Astrocyte of the hippocampus (primary cell): Measurements from ENCODE around the gene PLCB1.
"Not testable (repeated sequence)": the region's sequence is repeated elsewhere in the genome, so short reads cannot be mapped to it uniquely, and the experiment has no call there.

ENCODE experiments used
- DNase-seq: peaks from one replicate; pipeline ENCODE4 v3.0.0; 2011; ENCODE audit warnings: low read depth, low spot score

PLCB1 gene

DNA sequence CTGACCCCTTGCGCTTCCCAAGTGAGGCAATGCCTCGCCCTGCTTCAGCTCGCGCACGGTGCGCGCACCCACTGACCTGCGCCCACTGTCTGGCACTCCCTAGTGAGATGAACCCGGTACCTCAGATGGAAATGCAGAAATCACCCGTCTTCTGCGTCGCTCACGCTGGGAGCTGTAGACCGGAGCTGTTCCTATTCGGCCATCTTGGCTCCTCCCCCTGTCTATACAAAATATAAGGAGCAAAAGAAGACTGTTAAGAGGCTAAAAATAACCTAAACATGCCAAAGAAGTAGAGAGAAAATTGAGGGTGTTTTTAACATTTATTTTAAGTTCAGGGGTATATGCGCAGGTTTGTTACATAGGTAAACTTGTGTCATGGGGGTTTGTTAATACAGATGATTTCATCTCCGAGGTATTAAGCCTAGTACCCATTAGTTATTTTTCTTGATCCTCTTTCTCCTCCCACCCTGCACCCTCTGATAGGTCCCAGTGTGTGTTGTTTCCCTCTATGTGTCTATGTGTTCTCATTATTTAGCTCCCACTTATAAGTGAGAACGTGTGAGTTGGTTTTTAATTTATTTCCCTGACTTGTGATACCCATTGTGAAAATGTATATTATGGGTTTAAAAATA, 469.0 kb downstream of the PLCB1 start:
- not testable (repeated sequence) for DNase-seq

DNA sequence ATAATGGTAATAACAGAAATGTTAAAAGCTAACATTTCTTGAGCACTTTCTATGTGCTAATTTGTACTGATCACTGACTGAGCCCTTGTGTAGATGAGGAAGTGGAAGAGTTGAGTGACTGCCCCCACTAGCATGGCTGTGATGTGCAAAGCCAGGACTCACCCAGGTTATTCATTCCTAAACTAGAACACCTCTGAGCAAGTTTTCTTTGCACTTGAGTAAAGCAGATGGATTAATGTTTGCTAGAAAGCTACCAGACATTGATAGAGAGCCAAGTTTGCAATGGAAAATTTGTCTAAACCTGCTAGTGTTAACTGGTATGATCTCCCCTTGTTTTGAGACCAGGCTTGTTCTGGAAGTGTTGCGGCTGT, 469.5 kb downstream of the PLCB1 start:
- no peak for DNase-seq

DNA sequence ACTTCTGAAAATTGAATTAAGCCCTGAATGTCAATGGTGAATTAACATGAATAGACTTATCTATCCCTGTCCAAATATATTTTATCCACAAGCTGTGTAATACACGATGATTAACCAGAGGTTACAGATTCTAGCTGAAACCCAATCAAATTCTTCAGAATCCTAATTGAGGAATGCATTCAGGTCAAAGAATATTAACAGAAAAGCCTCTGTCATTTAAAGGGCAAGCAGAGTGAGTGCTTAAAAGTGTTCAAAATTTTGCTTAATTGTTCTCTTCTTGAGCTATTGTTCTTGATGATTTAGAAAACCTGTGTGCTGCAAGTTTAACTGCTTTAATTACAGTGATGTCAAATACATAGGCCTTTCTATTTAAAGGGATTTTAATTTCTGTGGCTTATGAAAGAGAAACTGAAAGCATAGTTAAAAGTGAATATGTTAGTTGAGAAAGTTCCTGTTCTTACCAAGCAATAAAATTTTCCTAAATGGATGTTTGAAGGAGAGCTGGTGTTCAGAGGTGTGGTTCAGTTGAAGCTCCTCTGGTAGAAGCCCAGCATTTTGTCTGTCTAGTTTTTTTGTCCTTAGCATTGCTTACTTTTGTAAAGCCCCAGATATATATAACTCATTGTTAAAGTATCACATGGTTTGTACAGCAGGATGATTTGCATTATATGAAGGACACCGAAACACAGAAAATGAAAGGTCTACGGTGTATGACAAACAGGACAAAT, 470.5 kb downstream of the PLCB1 start:
- DNase-seq = no peak

DNA sequence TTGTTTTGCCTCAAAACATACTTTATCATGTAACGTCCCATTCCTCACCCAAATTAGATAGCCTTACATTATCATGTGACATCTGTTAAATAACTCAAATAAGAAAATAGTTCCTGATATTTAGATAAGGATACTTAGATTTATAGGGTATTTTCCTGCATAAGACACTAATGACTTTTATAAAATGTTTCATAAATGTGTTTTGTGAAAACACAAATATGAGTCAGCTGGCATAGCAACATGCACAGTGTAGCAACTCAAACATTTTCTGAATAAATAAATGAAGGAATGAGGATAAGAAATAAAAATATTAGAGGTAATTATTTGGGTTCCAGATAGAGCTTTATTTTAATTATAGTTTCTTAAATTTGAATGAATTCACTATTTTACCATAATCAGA, 476.4 kb downstream of the PLCB1 start:
- no peak for DNase-seq

DNA sequence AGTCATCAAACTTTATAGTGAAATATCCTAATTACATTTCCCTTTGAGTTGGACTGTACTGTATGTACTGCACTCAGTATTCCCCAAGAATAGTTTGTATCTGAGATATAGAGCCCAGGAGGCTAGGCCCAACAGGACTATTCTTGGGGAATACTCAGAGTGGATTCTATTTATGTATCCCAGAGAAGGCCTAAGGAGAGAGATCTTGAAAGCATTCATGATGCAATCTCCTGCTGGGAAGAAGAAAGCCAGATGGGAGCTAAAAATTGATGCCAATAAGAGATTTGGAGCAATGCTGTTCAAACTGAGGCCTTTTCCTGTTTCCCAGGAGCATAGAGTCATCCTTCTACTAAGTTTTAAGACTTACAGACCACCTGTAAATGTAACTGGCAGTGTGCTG, 484.7 kb downstream of the PLCB1 start:
- no peak for DNase-seq

DNA sequence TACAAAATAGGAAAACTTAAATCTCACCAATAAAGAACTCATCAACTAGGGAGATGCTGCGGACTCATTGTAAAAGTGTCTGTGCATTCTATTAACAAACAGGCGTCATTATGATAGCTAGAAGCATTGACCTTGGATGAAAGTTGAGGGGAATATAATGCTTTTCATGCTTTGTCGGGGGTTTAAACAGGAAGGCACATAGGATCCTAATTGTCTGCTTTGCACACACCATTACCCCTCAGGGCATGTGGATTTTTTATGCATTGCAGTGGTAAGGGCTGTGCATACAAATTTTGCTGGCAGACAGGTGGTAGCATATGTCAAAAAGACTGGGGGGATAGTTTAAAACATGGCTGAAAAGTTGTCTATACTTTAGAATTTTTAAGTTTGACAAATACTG, 488.9 kb downstream of the PLCB1 start:
- DNase-seq = no peak

DNA sequence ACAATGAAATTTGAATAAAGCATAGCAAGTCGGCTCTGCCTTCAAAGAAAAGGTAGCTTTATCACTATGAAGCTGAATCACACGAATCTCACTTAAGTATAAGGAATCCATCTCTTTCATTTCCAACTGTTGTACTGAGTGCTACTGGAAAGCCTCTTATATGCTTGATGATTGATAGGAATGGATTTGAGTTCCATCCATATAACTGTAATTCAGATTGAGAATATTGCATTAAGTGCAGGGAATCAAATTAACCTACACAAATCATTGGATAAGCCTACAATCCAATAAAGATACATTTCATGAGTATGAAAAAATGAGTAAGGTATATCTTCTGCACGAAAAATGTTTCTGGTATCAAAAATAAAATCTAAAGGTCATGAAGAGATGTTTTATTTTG, 492.0 kb downstream of the PLCB1 start:
- DNase-seq = no peak

DNA sequence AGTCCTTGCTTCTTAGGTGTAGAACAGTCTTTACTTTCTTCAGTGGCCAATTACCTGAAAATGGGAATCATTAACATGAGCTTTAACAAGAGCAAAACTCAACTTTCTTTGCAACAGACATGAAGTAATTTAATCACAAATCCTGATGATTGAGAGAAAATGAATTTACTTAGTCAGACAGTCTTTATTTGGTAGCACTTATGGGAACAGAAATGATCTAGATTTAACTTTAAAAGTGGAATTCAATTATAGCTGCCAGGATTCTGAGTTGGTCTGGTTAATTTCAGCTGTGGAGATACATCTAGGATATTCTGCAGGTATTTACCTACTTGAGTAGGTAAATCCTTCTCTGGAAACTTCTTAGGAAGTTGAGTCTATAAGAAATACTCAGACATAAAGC, 492.6 kb downstream of the PLCB1 start:
- DNase-seq = no peak

DNA sequence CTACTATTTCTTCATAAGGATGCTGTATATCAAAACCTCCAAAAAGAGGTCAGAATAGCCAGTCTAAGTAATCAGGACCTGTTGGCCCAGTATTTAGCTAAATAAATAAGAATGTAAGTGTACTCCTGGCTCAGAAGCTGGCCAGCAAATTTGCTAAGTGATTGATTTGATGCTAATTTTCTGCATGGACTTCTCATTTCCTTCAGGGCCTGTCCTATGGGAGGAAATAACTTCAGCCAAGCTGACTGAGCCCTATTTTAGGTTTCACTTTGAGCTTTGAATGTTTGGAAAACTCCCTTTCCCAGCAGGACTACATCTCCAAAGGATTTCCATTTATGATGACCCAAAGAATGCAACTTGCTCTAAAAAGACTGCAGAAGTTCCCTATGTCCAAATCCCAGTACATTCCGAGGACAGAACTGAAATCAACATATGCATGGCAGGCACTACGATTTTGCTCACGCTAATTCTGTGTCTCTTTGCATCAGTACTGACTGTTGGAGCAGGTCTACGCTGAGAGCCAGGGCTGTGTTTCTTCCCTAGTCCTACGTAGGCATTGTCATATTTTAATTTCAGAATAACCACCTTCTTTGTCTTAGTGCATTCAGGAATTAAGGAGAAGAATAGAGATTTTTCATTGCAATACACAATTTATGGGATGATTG, 495.4 kb downstream of the PLCB1 start:
- no peak for DNase-seq

DNA sequence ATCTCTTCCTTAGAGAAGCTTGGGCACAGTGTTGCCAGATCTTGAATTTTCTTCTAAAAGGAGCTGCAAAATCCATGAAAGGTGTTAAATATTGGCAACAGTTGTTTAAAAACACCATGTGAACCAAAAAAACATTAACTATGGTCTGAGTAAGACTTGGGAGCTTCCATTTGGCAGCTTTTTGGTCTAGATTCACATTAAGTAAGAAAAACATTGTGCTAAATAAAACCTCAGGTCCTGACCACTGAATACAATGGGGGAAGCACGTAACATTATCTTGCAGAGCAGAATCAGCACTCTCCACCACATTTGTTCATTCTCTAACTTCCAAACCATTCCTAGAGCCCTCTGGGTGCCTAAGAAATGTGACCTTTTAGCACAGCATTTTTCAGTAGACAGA, 499.2 kb downstream of the PLCB1 start:
- peak; percentile 17 for DNase-seq

DNA sequence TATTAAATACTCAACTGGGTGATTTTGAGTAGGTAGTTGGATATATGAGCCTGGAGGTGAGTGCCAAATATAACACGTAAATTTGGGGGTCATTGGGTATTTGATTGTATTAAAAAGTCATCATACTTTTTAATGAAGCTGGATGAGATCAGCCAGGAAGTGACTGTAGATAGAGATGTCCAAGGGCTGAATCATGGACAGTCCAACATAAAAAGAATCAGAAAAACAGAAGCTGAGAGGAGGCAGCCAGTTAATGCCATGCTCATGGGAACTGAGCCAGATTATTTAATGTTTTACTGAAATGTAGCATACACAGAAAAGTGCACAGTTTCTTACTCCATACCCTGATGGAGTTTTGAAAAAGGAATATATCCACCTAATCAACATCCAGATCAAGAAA, 501.3 kb downstream of the PLCB1 start:
- DNase-seq = peak; percentile 5

DNA sequence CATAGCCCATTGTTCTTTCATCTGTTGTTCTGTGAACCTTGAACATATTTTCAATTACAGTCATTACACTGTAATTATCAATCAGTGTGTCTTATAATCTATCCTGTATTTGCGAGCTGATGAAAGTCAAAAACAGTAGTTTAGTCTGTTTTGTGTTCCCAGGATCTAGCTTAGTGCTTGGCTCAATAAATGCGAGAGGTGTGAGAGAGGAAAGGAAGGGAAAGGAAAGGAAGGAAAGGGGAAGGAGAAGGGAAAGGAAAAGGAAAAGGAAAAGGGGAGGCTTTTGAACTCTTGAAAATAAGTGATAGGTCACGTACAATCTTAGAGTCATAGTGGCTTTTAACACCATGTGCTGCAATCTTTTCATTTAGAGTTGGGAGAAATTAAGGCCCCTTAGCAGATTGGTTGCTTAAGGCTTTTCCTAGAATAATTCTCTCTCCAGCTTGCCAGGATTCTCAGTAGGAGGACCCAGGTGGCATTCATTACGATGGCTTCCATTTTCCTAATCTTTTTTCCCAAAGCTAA, 503.0 kb downstream of the PLCB1 start:
- DNase-seq = no peak

DNA sequence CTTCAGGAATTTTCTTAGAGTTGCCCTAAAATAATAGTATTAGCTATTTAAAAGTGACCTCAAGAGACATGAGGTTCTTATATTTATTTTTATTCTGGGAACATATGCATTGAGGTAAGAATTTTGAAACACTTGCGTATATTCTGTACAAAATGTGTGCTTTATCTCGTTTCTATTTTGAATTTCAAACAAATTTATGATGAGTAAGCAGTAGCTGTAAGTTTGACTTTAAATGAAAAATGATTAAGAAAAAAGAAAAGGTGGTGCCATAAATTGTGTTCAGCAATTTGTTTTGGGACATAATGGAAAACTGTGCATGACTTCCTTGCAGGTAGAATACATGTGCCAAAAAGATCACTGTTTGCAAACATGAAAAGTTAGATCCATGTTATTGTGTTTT, 503.8 kb downstream of the PLCB1 start:
- DNase-seq = no peak

DNA sequence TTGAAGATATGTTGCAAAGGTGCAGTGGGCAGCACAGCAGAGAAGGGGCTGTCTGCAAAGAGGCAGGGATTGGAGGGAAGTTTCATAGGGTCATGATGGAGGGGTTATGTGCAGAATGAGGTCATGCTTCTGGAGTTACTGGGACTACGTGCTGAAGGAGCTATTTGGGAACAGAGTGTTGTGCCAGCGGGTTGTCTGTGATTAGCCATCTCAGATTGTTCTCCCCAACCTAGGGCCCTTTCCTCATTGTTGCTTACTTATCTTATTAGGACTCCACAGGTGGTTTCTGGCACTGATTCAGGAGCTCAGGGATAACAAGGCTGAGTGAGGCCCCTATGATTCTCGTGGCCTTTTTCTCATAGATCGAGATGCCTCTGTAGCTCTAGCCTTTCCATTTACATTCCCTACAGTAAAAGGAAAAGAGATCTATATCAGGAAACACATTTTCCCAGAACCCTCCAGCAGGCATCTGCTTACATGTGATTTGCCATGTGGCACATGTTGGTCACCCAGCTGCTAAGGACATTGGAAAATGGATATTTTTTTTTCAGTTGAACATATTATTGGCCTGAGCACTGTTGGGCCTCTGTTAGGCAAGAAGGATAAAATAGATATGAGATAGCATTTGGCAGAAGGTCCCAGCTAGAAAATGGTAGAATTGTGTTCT, 507.2 kb downstream of the PLCB1 start:
- DNase-seq = no peak

DNA sequence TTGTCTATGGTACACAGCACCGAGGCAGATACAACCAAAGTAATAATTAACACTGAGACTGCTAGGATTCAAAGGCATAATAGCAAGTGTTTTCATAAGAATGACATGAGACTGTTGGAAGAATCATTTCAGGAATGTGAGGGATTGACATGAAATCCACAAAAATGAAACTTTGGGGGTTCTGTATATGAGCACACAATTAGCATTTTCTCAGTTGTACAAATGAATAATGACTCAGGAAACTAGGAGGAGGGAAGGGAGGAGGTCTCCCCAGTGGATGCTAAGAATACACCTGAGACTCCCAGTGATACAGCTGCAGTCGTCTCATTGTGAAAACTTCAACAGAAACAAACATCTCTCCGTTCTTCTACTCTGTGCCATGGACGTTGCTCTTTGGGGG, 508.4 kb downstream of the PLCB1 start:
- DNase-seq = peak; percentile 9

DNA sequence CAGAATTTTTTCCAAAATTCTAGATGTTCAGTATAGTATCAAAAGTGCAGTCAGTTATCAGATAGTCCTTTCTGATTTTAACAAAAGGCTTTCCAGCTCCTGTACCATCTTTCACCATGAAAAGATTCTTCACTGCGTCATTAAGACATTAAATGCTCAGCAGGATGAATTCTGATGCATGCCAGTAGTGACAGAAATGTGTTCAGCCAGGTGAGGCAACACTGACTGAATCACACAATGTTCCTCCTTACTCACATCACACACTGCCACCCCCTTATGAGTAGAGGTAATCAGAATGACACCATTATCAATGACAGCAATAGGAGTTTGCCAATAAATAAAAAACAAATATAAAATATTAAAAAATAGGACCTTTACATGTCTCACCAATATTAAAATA, 510.2 kb downstream of the PLCB1 start:
- no peak for DNase-seq

DNA sequence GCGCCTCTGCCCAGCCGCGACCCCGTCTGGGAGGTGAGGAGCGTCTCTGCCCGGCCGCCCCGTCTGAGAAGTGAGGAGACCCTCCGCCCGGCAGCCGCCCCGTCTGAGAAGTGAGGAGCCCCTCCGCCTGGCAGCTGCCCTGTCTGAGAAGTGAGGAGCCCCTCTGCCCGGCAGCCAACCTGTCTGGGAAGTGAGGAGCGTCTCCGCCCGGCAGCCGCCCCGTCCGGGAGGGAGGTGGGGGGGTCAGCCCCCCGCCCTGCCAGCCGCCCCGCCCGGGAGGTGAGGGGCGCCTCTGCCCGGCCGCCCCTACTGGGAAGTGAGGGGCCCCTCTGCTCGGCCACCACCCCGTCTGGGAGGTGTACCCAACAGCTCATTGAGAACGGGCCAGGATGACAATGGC, 512.4 kb downstream of the PLCB1 start:
- not testable (repeated sequence) for DNase-seq

DNA sequence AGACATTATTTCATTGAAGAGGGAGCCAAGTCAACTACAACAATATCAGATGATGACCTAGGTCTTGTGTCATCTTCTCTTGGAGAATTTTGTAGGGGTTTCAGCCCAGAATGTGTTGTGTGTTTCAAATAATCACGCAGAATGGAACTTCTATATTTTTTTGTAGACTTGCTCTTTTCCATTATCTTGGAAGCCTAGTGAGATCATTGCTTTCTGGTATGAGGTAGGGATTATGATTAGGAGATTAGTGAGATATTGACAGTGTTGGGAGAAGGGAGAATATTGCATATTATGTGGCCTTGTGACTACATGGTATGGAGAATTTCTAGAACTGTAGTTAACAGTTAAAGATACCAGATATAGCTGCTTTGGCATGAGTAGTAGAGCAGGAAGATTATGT, 513.3 kb downstream of the PLCB1 start:
- DNase-seq = no peak

DNA sequence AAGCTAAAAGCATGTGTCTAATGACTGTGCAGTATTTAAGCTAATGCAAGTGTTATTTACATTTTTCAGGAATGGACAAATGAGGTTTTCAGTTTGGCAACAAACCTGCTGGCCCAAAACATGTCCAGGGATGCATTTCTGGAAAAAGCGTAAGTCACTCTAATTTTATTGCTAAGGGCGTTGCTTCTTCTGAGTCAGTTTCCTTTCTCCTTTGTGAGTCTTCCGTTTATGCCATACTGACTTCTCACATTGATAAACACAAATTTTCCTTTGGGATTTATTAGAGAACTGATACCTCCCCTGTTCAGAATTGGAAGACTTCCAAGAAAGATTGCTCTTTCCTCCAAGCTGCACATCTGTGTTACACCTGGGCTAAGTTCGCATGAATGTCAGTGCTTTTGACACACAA, 514.0 kb downstream of the PLCB1 start:
- DNase-seq = no peak

DNA sequence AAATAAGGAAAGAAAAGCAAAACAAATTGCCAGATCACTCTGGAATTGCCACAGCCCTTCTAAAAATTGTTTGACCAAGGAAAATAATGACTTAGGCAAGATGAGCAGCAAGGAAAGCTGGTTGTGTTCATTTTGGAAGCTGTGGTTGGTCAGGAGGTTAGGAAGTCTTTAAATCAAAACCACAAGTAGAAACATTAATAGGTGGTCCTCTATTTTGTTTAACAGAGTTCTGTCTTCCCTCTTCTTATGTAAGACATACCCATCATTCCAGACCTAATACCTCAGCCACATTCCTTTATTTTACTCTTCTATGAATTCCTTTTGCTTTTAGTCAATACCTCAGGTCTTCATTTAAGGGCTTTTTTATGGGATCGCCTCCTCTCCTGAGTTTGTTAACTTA, 514.6 kb downstream of the PLCB1 start:
- peak; percentile 61 for DNase-seq

DNA sequence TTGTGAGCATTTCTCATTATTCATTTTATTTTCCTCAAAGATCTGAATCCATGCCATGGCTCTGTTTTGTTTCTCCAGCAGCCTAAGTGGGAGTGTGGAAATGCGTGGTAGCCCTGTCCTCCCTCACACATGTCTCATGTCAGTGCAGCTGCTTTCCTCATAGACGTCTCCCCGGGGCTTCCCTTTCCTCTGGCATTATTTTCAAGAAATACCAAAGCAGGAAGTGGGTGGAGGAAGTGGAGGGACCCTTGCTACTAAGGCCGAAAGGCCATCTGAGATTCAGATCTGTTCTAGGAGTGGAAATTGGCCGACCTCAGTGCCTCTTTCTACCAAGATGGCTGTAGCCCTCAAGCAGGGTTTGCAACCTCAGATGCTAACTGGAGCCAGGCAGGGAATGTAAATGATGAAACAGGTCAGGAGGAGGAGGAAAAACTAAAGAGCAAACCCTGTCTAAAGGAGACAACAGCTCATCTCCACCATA, 515.9 kb downstream of the PLCB1 start:
- no peak for DNase-seq

DNA sequence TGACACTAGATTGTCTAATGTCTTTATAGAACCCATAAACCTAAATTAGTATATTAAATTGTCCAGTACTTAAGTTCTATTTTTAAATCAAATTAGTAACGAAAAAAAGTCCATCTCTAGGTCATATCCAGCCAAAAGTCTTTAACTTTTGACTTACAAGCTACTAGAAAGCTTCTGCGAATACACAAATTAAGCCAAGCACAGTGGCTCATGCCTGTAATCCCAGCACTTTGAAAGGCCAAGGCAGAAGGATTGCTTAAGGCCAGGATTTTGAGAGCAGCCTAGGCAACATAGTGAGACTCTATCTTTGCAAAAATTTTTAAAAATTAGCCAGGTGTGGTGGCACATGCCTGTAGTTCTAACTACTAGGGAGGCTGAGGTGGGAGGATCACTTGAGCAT, 516.4 kb downstream of the PLCB1 start:
- no peak for DNase-seq
